WI38 (cell line): ENCODE measurements around the gene INKA2.

Source experiments
- H3K4me3 ChIP-seq: 2 replicates; pipeline ENCODE4 v1.5.1; 2011; ENCODE audit warnings: low read depth, mild to moderate bottlenecking, control low read depth, low read length
- CTCF ChIP-seq: IDR thresholded peaks from 2 replicates; pipeline ENCODE4 v1.5.1; 2012; ENCODE audit warnings: low read depth, mild to moderate bottlenecking, control low read depth, low read length

INKA2 gene

DNA sequence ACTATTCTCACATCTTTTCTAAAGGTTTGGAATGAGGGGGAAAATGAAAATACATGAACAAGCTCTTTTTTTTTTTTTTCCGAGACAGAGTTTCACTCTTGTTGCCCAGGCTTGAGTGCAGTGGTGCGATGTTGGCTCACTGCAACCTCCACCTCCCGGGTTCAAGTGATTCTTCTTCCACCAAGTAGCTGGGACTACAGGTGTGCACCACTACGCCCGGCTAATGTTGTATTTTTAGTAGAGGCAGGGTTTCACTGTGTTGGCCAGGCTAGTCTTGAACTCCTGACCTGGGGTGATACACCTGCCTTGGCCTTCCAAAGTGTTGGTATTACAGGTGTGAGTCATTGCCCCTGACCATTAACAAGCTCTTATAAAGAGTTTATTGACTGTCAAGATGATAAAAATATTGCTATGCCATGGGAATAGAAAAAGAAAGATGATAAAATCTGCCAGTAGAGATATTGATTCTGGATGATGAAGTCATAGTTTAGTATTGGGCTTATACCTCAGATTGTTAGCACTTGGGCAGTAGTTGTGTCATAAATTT lies 36.6 kb downstream of the INKA2 start:
- no peak overlapping the region for H3K4me3 ChIP-seq
- no peak for TF ChIP-seq CTCF

- H3K4me3 ChIP-seq = no peak overlapping the region
- no peak for TF ChIP-seq CTCF
Measured at GRCh38 chr1:111699268-111699667, 39.9 kb downstream of the INKA2 start.

GRCh38 chr1:111696330-111696729 lies 42.9 kb downstream of the INKA2 start:
- no peak overlapping the region for H3K4me3 ChIP-seq
- TF ChIP-seq CTCF = no peak

GRCh38 chr1:111695801-111696200 lies 43.4 kb downstream of the INKA2 start:
- H3K4me3 ChIP-seq = no peak overlapping the region
- TF ChIP-seq CTCF = no peak

DNA sequence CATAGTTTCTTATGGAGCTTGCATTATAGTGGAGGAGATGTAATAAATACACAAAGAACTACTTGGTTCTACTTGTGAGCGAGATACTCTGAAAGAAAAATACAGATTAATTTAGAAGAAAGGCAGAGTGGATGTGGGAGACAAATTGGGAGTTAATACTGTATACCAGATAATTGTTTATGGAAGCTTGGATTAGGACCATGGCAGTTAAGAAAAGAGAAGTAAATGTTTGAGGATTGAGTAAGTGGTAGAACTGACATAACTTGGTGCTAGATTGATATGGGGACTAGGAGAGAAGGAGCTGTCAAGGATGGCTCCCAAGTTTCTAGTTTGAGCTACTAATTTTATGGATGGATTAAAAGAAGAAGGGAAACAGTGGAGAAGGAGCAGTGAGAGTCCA lies 47.3 kb downstream of the INKA2 start:
- H3K4me3 ChIP-seq = no peak overlapping the region
- TF ChIP-seq CTCF = no peak

DNA sequence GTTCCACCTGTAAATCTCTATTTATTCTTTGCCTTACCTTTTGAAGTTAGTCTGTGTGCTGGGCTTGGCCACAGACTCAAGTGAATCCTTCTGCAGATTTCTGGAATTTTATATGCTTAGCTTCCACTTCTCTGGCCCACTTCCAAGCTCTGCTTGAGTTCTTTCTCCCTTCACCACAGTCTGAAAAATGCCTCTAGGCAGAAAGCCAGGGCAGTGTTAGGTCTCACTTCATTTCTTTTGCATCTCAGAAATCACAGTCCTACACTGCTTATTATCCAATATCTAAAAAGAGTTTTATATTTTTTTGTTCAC lies 48.9 kb downstream of the INKA2 start:
- H3K4me3 ChIP-seq = no peak overlapping the region
- no peak for TF ChIP-seq CTCF
